Kidney capillary endothelial cell (primary cell): ENCODE measurements around the gene PRKAG1.

ENCODE experiments used
- DNase-seq: peaks from one replicate; pipeline ENCODE4 v3.0.0-alpha.2; 2018; ENCODE audit warnings: low spot score

Gene PRKAG1

GRCh38 chr12:48966177-48966895 lies 52.2 kb downstream of the PRKAG1 start:
- DNase-seq, result no peak

GRCh38 chr12:48965298-48965838 lies 53.2 kb downstream of the PRKAG1 start:
- DNase-seq, result no peak

- no peak for DNase-seq
Observed at GRCh38 chr12:48961801-48962200, 56.8 kb downstream of the PRKAG1 start.

GRCh38 chr12:48961331-48961730 lies 57.2 kb downstream of the PRKAG1 start:
- no peak for DNase-seq

- no peak for DNase-seq
Observed at GRCh38 chr12:48960834-48961233, 57.7 kb downstream of the PRKAG1 start.

- no peak for DNase-seq
Observed at GRCh38 chr12:48958049-48958388, 60.6 kb downstream of the PRKAG1 start.

- DNase-seq, result peak; percentile 83
Observed at GRCh38 chr12:48957141-48958048, 61.2 kb downstream of the PRKAG1 start, which contains the start of gene ARF3. Gene ARF3, minus strand, starts transcription at chr12:48957487. Its CDS starts 16,392 bp downstream, at chr12:48941095.

- DNase-seq, result peak; percentile 83
Observed at GRCh38 chr12:48956279-48957140, 62.1 kb downstream of the PRKAG1 start.

GRCh38 chr12:48954841-48955501 lies 63.6 kb downstream of the PRKAG1 start:
- DNase-seq, result no peak

GRCh38 chr12:48954061-48954460 lies 64.5 kb downstream of the PRKAG1 start:
- no peak for DNase-seq

GRCh38 chr12:48952691-48953090 lies 65.9 kb downstream of the PRKAG1 start:
- DNase-seq, result no peak
